Measurements from ENCODE around the gene BMS1. TPM values are rescaled to one million over a fixed set of nuclear protein-coding genes. Genes with fewer than 3 reads are reported as not detected.
"Not testable (repeated sequence)": the region's sequence is repeated elsewhere in the genome, so short reads cannot be mapped to it uniquely, and the experiment has no call there.

BMS1 gene
- total and polyA plus RNA-seq, 7 donors, result 5.4 to 14.3 (median 12.2) TPM

DNA sequence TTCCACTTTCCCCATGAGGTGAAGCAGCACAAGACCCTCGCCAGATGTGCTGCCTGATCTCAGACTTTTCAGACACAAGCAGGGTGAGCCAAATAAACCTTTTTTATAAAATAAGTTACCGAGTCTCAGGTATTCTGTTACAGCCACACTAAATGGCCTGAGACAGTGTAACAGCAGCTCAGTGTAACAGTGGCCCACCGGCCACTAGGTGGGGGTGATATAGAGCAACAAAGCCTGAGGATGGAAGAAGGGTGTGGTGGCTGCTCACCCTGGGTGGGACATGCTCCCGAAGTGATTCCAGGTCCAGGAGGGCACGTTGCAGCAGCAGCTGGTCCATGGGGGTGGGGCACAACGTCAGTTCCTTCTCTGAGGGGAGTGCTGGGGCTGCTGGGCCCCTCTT is 44.6 kb downstream of the BMS1 start:
- H3K27me3 ChIP-seq, result no peaks in the 10 kb centered on the region
- WGBS, 2 donors, result 63 to 67% methylated on average over 6 of the region's 6 CpGs

DNA sequence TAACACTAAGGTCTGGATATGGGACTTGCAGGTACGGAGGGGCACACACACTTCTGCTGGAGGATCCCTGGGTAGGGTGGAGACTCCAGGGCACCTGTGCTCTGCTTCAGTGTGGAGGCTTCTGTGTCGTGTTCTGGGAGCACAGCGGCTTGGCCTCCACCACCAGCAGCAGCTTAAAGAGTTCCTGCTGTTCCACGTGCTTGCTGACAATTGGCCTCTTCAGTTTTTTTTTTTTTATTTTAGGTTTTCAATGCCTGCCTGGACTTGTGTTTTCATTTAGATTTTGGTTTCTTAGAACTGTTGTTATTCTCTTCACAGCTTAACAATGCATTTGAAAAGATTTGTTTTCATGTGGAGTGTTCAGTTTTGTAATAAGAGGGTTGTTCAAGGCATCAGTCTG is 45.8 kb downstream of the BMS1 start:
- H3K27ac ChIP-seq; intact Hi-C loops (cut with DNase I); H3K4me3 ChIP-seq; H3K27me3 ChIP-seq; DNase-seq; H3K4me1 ChIP-seq; H3K9me3 ChIP-seq: not testable (repeated sequence)
- H3K36me3 ChIP-seq, result peaks cover 0 to 82% (median 21%) of the 10 kb centered on the region in 4 donors
- 90 to 91% methylated on average over 4 of the region's 4 CpGs for WGBS, 2 donors

More for the DNA sequence above, 44.6 kb downstream of the BMS1 start:
- H3K4me3 ChIP-seq, result no peak overlapping the region
- intact Hi-C loops (cut with DNase I), result no loop called here
- TF ChIP-seq, protein P1, sequence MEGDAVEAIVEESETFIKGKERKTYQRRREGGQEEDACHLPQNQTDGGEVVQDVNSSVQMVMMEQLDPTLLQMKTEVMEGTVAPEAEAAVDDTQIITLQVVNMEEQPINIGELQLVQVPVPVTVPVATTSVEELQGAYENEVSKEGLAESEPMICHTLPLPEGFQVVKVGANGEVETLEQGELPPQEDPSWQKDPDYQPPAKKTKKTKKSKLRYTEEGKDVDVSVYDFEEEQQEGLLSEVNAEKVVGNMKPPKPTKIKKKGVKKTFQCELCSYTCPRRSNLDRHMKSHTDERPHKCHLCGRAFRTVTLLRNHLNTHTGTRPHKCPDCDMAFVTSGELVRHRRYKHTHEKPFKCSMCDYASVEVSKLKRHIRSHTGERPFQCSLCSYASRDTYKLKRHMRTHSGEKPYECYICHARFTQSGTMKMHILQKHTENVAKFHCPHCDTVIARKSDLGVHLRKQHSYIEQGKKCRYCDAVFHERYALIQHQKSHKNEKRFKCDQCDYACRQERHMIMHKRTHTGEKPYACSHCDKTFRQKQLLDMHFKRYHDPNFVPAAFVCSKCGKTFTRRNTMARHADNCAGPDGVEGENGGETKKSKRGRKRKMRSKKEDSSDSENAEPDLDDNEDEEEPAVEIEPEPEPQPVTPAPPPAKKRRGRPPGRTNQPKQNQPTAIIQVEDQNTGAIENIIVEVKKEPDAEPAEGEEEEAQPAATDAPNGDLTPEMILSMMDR (IDR thresholded peaks at IDR 0.05), result no peak
- H3K9me3 ChIP-seq, result no peaks in the 10 kb centered on the region
- DNase-seq, result no peak
- H3K27ac ChIP-seq, result no peak overlapping the region
- peaks cover 0 to 89% (median 21%) of the 10 kb centered on the region in 4 donors for H3K36me3 ChIP-seq
- no peaks in the 10 kb centered on the region for H3K4me1 ChIP-seq

DNA sequence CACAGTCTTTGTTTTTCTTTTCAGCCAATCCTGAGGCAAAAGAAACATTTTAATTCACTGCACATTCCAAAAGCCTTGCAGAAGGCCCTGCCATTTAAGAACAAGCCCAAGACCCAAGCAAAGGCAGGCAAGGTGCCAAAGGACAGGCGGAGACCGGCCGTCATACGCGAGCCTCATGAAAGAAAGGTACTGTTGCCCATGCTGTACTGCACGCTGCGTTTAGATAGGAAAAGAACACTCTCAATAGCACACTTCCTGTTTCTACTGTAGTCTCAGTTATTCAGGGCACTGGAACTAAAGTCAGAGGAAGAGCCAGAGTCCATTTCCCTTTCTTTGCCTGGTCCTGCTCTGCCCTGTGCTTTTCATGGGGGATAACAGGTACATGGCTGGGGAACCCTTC is 47.6 kb downstream of the BMS1 start:
- no peaks in the 10 kb centered on the region for H3K9me3 ChIP-seq
- WGBS, 2 donors, result 78% methylated on average over 7 of the region's 7 CpGs
- DNase-seq, result no peak
- peaks cover 0 to 63% (median 13%) of the 10 kb centered on the region in 4 donors for H3K36me3 ChIP-seq
- H3K27me3 ChIP-seq, result no peaks in the 10 kb centered on the region
- TF ChIP-seq EP300 (IDR thresholded peaks at IDR 0.05) (no peak), POLR2AphosphoS5 (IDR thresholded peaks at IDR 0.05) (no peak)
- TF ChIP-seq, protein P1 (IDR thresholded peaks at IDR 0.05), result no peak
- intact Hi-C loops (cut with DNase I), result no loop called here
- H3K4me3 ChIP-seq, result no peak overlapping the region
- H3K27ac ChIP-seq, result no peak overlapping the region
- H3K4me1 ChIP-seq, result no peaks in the 10 kb centered on the region

DNA sequence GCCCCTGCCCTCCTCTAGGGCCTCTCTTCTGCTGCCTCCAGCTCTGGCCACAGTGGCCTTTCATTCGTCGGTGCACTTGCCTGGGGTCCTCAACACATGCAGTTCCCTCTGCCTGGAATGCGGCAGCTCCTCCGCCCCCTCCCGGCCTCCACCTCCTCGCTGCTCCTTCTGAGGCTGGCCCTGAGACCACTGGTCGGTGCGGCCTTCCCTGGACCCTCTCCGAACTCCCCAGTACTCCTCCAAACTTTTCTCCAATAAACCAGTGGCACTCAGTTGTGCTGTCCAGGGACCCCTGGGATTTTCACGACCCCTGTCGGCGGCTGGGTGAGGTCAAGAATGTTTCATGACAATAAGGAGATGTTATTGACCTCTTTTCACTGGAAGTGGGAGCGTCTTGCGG is 53.5 kb downstream of the BMS1 start:
- Histone ChIP-seq H3K27me3 (peaks cover 0 to 32% (median 12%) of the 10 kb centered on the region in 3 donors), H3K36me3 (peaks cover 0 to 16% (median 3%) of the 10 kb centered on the region in 4 donors), H3K9me3 (no peaks in the 10 kb centered on the region), H3K4me1 (peaks cover 0 to 11% (median 7%) of the 10 kb centered on the region in 4 donors), H3K27ac (no peak overlapping the region), H3K4me3 (no peak overlapping the region)
- intact Hi-C loops (cut with DNase I), result no loop called here
- TF ChIP-seq POLR2A (IDR thresholded peaks at IDR 0.05) (no peak), EP300 (IDR thresholded peaks at IDR 0.05) (no peak), POLR2AphosphoS5 (IDR thresholded peaks at IDR 0.05) (no peak)
- 64 to 81% methylated on average over 14 of the region's 14 CpGs for WGBS, 2 donors
- DNase-seq, result no peak

DNA sequence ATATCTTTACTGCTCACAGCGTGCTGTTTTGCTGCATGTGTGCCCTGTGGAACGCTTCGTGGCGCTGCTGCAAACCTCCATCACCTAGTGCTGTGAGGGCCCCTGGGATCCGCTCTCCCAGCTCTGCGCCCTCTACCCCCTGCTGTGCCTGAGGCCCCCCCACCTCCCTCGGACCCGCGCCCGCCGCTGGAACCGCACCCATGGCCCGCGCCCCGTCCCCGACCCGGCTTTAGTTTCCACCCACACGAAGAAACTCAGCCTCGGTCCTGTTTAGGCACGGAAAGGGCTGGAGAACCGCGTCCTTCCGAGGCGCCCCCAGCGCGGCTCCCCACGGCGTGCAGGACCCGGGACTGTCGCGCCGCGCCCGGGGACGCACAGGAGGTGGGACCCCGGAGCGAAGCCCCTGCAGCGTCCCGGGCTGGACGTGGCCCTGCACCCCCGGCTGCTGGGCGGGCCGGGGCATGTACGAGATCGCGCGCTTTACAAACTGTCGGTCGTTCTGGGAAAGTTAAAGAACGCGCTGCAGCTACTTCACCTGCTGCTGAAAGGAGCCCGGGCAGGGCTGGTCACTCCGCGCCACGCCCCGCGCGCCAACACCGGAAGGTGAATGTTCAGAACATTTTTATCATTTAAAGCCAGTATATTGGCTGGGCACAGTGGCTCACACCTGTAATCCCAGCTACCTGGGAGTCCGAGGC is 54.3 kb downstream of the BMS1 start:
- Histone ChIP-seq H3K27me3 (peaks cover 0 to 32% (median 12%) of the 10 kb centered on the region in 3 donors), H3K4me3 (peak overlapping the region in 3 of 4 donors; percentile 19 to 46 (median 39)), H3K9me3 (no peaks in the 10 kb centered on the region), H3K27ac (no peak overlapping the region), H3K4me1 (peaks cover 0 to 11% (median 7%) of the 10 kb centered on the region in 4 donors), H3K36me3 (peaks cover 0 to 7% (median 0%) of the 10 kb centered on the region in 4 donors)
- WGBS, 2 donors, result 4 to 5% methylated on average over 60 of the region's 60 CpGs
- no peak for DNase-seq
- TF ChIP-seq POLR2AphosphoS5 (IDR thresholded peaks at IDR 0.05) (no peak), POLR2A (IDR thresholded peaks at IDR 0.05) (no peak), EP300 (IDR thresholded peaks at IDR 0.05) (no peak)
- TF ChIP-seq, protein P1 (IDR thresholded peaks at IDR 0.05), result no peak
- intact Hi-C loops (cut with DNase I), result no loop called here

DNA sequence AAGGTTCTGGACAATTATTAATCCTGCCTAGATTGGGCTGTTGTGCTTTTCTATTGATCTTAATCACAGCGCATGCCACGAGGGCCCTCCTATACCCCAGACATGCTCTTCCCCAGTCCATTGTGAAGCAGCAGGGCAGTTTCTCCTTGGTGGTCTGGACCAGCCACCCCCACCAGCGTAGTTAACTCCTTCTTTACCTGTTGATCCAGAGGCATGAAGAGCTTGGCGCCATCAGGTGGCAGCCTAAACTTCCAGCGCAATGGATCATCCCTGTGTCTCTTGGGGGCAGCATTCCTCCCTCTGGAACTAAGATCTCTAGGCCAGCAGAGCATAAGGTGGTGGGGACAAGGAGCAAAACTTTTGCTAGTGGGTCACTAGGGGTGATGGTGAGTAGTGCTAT is 62.2 kb downstream of the BMS1 start:
- H3K4me1 ChIP-seq; DNase-seq; H3K9me3 ChIP-seq; H3K36me3 ChIP-seq; H3K4me3 ChIP-seq; H3K27ac ChIP-seq; intact Hi-C loops (cut with DNase I): not testable (repeated sequence)
- peaks cover 0 to 13% (median 0%) of the 10 kb centered on the region in 3 donors for H3K27me3 ChIP-seq
- WGBS, 2 donors, result 25 to 26% methylated on average over 5 of the region's 5 CpGs

DNA sequence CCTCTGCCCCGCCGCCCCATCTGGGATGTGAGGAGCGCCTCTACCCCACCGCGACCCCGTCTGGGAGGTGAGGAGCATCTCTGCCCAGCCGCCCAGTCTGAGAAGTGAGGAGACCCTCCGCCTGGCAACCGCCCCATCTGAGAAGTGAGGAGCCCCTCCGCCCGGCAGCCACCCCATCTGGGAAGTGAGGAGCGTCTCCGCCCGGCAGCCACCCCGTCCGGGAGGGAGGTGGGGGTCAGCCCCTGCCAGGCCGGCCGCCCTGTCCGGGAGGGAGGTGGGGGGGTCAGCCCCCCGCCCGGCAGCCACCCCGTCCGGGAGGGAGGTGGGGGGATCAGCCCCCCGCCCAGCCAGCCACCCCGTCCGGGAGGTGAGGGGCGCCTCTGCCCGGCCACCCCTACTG is 64.7 kb downstream of the BMS1 start:
- intact Hi-C loops (cut with DNase I); DNase-seq; H3K4me3 ChIP-seq; H3K27ac ChIP-seq; H3K9me3 ChIP-seq; H3K36me3 ChIP-seq; H3K4me1 ChIP-seq: not testable (repeated sequence)
- H3K27me3 ChIP-seq, result peaks cover 0 to 13% (median 0%) of the 10 kb centered on the region in 3 donors
- 91 to 93% methylated on average over 28 of the region's 28 CpGs for WGBS, 2 donors

Data from sigmoid colon (tissue), 7 donors.